SK-N-SH treated with all-trans-retinoic acid at 6 μM for 48 hours (cell line): Measurements from ENCODE around the gene IFT74.
A peak's percentile ranks its signal among the peaks of the same experiment; 100 is the strongest.

Experiments
- ATAC-seq: fragments of 200-7000 bp; cut with Tn5 transposase; 3 replicates; pipeline ENCODE4 v1.9.1; 2020; ENCODE audit warnings: mild to moderate bottlenecking, moderate library complexity
- ARNTL ChIP-seq: fragments of 450-650 bp; formaldehyde crosslinking; IDR thresholded peaks from 2 replicates; pipeline ENCODE4 v1.5.0; 2020; ENCODE audit warnings: low read depth, mild to moderate bottlenecking, moderate library complexity, borderline replicate concordance
- BACH2 ChIP-seq: fragments of 250-450 bp; sonication (Bioruptor Pico); IDR thresholded peaks from 2 replicates; pipeline ENCODE4 v1.9.0; 2021; ENCODE audit warnings: mild to moderate bottlenecking, borderline replicate concordance
- GLIS3 ChIP-seq: fragments of 250-450 bp; sonication (Bioruptor Pico); IDR thresholded peaks from 2 replicates; pipeline ENCODE4 v1.5.0; 2020; ENCODE audit warnings: mild to moderate bottlenecking, moderate library complexity
- ISL1 ChIP-seq: fragments of 250-450 bp; sonication (Bioruptor Pico); IDR thresholded peaks from 2 replicates; pipeline ENCODE4 v2.1.2; 2022; ENCODE audit warnings: mild to moderate bottlenecking, moderate library complexity
- OSR1 ChIP-seq: fragments of 250-450 bp; sonication (Bioruptor Pico); IDR thresholded peaks from 2 replicates; pipeline ENCODE4 v1.8.0; 2022; ENCODE audit warnings: moderate library complexity, mild to moderate bottlenecking, inconsistent platforms
- PATZ1 ChIP-seq: fragments of 250-450 bp; sonication (Bioruptor Pico); IDR thresholded peaks from 2 replicates; pipeline ENCODE4 v1.8.0; 2020; ENCODE audit warnings: mild to moderate bottlenecking, moderate library complexity, borderline replicate concordance
- POU6F1 ChIP-seq: fragments of 250-450 bp; sonication (Bioruptor Pico); IDR thresholded peaks from 2 replicates; pipeline ENCODE4 v1.8.0; 2021; ENCODE audit warnings: low read depth, mild to moderate bottlenecking, moderate library complexity, borderline replicate concordance
- RARB ChIP-seq: fragments of 250-450 bp; sonication (Bioruptor Pico); IDR thresholded peaks from 2 replicates; pipeline ENCODE4 v1.8.0; 2021; ENCODE audit warnings: mild to moderate bottlenecking, moderate library complexity
- TOX ChIP-seq: fragments of 250-450 bp; sonication (Bioruptor Pico); IDR thresholded peaks from 2 replicates; pipeline ENCODE4 v1.8.0; 2021; ENCODE audit warnings: mild to moderate bottlenecking, moderate library complexity, borderline replicate concordance
- TSHZ2 ChIP-seq: fragments of 250-450 bp; sonication (Bioruptor Pico); IDR thresholded peaks from 2 replicates; pipeline ENCODE4 v1.5.0; 2020; ENCODE audit warnings: mild to moderate bottlenecking, moderate library complexity
- ZC3H10 ChIP-seq: fragments of 250-450 bp; sonication (Bioruptor Pico); IDR thresholded peaks from 2 replicates; pipeline ENCODE4 v1.5.1; 2021; ENCODE audit warnings: mild to moderate bottlenecking, moderate library complexity
- ZFP3 ChIP-seq: fragments of 250-450 bp; sonication (Bioruptor Pico); IDR thresholded peaks from 2 replicates; pipeline ENCODE4 v1.5.0; 2020; ENCODE audit warnings: mild to moderate bottlenecking, moderate library complexity
- ZNF565 ChIP-seq: fragments of 450-650 bp; formaldehyde crosslinking; conservative IDR thresholded peaks from 2 replicates; pipeline ENCODE4 v1.5.0; 2020; ENCODE audit warnings: low read depth, mild to moderate bottlenecking, moderate library complexity
- ZNF70 ChIP-seq: fragments of 450-650 bp; formaldehyde crosslinking; IDR thresholded peaks from 2 replicates; pipeline ENCODE4 v1.5.0; 2020; ENCODE audit warnings: mild to moderate bottlenecking, moderate library complexity
- TF ChIP-seq, protein P1 (sequence below): fragments of 250-450 bp; sonication (Bioruptor Pico); IDR thresholded peaks from 2 replicates; pipeline ENCODE4 v1.5.1; 2020; ENCODE audit warnings: low read depth, mild to moderate bottlenecking, moderate library complexity
- TF ChIP-seq, protein P2 (sequence below): fragments of 250-450 bp; sonication (Bioruptor Pico); IDR thresholded peaks from 2 replicates; pipeline ENCODE4 v1.5.1; 2021; ENCODE audit warnings: mild to moderate bottlenecking, moderate library complexity

IFT74 gene

DNA sequence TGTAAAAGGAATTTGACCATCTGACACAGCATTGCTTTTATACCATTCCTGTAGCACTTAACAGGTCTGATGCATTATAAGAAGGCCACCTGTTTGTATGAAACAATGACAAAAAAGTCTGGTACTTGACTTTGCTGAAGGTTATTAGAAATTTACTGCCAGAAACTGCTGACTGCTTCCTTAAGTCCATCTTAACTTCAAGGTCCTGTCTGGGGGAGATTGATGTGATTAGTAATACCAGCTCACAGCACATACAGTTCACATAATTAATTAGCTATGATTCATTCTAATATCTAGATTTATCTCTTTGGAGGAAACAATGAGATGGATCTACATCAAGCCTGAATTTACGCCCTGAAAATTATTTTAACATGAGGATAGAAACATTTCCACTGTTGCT, 103.2 kb downstream of the IFT74 start (continued):
- TF ChIP-seq PATZ1 (CRISPR knock-in tag) (no peak), ISL1 (CRISPR knock-in tag) (peak; percentile 59)
- TF ChIP-seq, all 23 proteins: peak for 1

- no peak for TF ChIP-seq TSHZ2
- no peak for TF ChIP-seq BACH2 (CRISPR knock-in tag)
- no peak for TF ChIP-seq ZFP3
- ATAC-seq, result no peak
Observed at GRCh38 chr9:27059907-27060306, 103.7 kb downstream of the IFT74 start.

DNA sequence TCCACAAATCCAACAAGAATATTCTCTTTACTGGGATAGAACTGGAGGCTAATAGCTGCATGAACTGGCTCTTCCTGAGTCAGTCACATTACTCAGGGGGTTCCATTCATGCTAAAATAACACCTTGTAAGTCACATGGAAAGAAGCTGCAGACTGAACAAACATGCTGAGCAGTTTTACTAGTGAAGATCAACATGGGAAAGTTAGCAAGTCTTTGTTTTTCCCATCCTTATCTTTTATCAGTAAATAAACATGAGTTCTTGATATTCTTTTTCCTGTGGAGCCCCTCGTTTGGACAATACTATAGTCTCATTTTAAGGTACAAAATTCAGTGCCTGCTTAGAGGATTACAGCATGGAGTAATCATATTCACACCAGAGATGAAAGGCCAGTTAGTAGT, 109.1 kb downstream of the IFT74 start:
- TF ChIP-seq ZNF70 (CRISPR knock-in tag), result no peak
- TF ChIP-seq TOX (CRISPR knock-in tag), result no peak
- no peak for TF ChIP-seq POU6F1 (CRISPR knock-in tag)
- no peak for TF ChIP-seq BACH2 (CRISPR knock-in tag)
- TF ChIP-seq ISL1 (CRISPR knock-in tag), result no peak
- TF ChIP-seq, all 23 proteins: peak for 0
- no peak for ATAC-seq

GRCh38 chr9:27073841-27074728, 117.9 kb downstream of the IFT74 start:
- ATAC-seq, result no peak
- TF ChIP-seq OSR1 (CRISPR knock-in tag) (no peak), BACH2 (CRISPR knock-in tag) (no peak), RARB (CRISPR knock-in tag) (no peak), ARNTL (CRISPR knock-in tag) (no peak), ZC3H10 (CRISPR knock-in tag) (no peak), GLIS3 (CRISPR knock-in tag) (no peak), ISL1 (CRISPR knock-in tag) (no peak), ZNF565 (CRISPR knock-in tag) (no peak)
- TF ChIP-seq, protein P1, sequence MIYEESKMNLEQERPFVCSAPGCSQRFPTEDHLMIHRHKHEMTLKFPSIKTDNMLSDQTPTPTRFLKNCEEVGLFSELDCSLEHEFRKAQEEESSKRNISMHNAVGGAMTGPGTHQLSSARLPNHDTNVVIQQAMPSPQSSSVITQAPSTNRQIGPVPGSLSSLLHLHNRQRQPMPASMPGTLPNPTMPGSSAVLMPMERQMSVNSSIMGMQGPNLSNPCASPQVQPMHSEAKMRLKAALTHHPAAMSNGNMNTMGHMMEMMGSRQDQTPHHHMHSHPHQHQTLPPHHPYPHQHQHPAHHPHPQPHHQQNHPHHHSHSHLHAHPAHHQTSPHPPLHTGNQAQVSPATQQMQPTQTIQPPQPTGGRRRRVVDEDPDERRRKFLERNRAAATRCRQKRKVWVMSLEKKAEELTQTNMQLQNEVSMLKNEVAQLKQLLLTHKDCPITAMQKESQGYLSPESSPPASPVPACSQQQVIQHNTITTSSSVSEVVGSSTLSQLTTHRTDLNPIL (CRISPR knock-in tag), result no peak
- TF ChIP-seq, protein P2, sequence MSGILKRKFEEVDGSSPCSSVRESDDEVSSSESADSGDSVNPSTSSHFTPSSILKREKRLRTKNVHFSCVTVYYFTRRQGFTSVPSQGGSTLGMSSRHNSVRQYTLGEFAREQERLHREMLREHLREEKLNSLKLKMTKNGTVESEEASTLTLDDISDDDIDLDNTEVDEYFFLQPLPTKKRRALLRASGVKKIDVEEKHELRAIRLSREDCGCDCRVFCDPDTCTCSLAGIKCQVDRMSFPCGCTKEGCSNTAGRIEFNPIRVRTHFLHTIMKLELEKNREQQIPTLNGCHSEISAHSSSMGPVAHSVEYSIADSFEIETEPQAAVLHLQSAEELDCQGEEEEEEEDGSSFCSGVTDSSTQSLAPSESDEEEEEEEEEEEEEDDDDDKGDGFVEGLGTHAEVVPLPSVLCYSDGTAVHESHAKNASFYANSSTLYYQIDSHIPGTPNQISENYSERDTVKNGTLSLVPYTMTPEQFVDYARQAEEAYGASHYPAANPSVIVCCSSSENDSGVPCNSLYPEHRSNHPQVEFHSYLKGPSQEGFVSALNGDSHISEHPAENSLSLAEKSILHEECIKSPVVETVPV (CRISPR knock-in tag), result no peak
